ENCODE results near the gene CCDC186. TPM values are rescaled to one million over a fixed set of nuclear protein-coding genes. Genes with fewer than 3 reads are reported as not detected.

The CCDC186 gene
- total RNA-seq, 1 donor from 2014 or later, result 39.2 TPM

- Mint-ChIP-seq H3K4me3 (no peak overlapping the region), H3K4me1 (peaks cover 13% of the 10 kb centered on the region), H3K27me3 (ENCODE audit: low read depth) (peaks cover 45% of the 10 kb centered on the region), H3K9me3 (peaks cover 12% of the 10 kb centered on the region), H3K36me3 (no peaks in the 10 kb centered on the region), H3K27ac (no peak overlapping the region)
- no peak for DNase-seq (ENCODE audit: low spot score in 2 of 2, unreplicated experiment in 2 of 2)
- TF ChIP-seq, protein P1, sequence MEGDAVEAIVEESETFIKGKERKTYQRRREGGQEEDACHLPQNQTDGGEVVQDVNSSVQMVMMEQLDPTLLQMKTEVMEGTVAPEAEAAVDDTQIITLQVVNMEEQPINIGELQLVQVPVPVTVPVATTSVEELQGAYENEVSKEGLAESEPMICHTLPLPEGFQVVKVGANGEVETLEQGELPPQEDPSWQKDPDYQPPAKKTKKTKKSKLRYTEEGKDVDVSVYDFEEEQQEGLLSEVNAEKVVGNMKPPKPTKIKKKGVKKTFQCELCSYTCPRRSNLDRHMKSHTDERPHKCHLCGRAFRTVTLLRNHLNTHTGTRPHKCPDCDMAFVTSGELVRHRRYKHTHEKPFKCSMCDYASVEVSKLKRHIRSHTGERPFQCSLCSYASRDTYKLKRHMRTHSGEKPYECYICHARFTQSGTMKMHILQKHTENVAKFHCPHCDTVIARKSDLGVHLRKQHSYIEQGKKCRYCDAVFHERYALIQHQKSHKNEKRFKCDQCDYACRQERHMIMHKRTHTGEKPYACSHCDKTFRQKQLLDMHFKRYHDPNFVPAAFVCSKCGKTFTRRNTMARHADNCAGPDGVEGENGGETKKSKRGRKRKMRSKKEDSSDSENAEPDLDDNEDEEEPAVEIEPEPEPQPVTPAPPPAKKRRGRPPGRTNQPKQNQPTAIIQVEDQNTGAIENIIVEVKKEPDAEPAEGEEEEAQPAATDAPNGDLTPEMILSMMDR (IDR thresholded peaks at IDR 0.05; ENCODE audit: unreplicated experiment), result no peak
Observed at GRCh38 chr10:114096864-114097263, 77.1 kb downstream of the CCDC186 start.

- Mint-ChIP-seq H3K9me3 (peaks cover 12% of the 10 kb centered on the region), H3K4me1 (peaks cover 9% of the 10 kb centered on the region), H3K27ac (no peak overlapping the region), H3K27me3 (ENCODE audit: low read depth) (peaks cover 35% of the 10 kb centered on the region), H3K4me3 (no peak overlapping the region), H3K36me3 (no peaks in the 10 kb centered on the region)
- TF ChIP-seq, protein P1 (IDR thresholded peaks at IDR 0.05; ENCODE audit: unreplicated experiment), result no peak
- DNase-seq (ENCODE audit: low spot score in 2 of 2, unreplicated experiment in 2 of 2), result no peak
Observed at GRCh38 chr10:114095559-114096337, 78.3 kb downstream of the CCDC186 start.

GRCh38 chr10:114094795-114095194 is 79.2 kb downstream of the CCDC186 start:
- Mint-ChIP-seq H3K27me3 (ENCODE audit: low read depth) (peaks cover 25% of the 10 kb centered on the region), H3K27ac (no peak overlapping the region), H3K9me3 (peaks cover 12% of the 10 kb centered on the region), H3K4me3 (no peak overlapping the region), H3K36me3 (no peaks in the 10 kb centered on the region), H3K4me1 (no peaks in the 10 kb centered on the region)
- TF ChIP-seq, protein P1 (IDR thresholded peaks at IDR 0.05; ENCODE audit: unreplicated experiment), result no peak
- no peak for DNase-seq (ENCODE audit: low spot score in 2 of 2, unreplicated experiment in 2 of 2)

GRCh38 chr10:114087655-114088054 is 86.3 kb downstream of the CCDC186 start:
- Mint-ChIP-seq H3K27me3 (ENCODE audit: low read depth) (peaks cover 1% of the 10 kb centered on the region), H3K4me1 (no peaks in the 10 kb centered on the region), H3K4me3 (no peak overlapping the region), H3K27ac (no peak overlapping the region), H3K36me3 (no peaks in the 10 kb centered on the region), H3K9me3 (peaks cover 4% of the 10 kb centered on the region)
- TF ChIP-seq, protein P1 (IDR thresholded peaks at IDR 0.05; ENCODE audit: unreplicated experiment), result no peak
- no peak for DNase-seq (ENCODE audit: low spot score in 2 of 2, unreplicated experiment in 2 of 2)

DNA sequence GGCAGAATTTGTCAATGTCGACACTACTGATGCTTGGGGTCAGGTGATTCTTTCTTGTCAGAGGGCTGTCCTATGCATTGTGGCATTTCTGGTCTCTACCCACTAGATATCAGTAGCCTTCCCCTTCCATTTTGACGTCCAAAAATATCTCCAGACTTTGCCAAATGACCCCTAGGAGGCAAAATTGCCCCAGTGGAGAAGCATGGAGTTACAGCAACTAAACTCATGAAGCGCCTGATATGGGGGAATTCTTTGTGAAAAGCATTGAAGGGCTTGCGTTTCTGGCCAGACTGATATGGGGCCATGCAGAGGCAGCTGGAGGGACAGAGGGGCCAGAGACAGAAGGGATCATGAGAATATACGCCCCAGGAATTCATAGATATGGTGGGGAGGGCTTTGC is 86.7 kb downstream of the CCDC186 start:
- DNase-seq (ENCODE audit: low spot score in 2 of 2, unreplicated experiment in 2 of 2), result no peak
- H3K4me1 Mint-ChIP-seq, result no peaks in the 10 kb centered on the region
- TF ChIP-seq, protein P1 (IDR thresholded peaks at IDR 0.05; ENCODE audit: unreplicated experiment), result no peak
- H3K36me3 Mint-ChIP-seq, result no peaks in the 10 kb centered on the region
- H3K4me3 Mint-ChIP-seq, result no peak overlapping the region
- peaks cover 1% of the 10 kb centered on the region for H3K27me3 Mint-ChIP-seq (ENCODE audit: low read depth)
- H3K9me3 Mint-ChIP-seq, result peaks cover 4% of the 10 kb centered on the region
- H3K27ac Mint-ChIP-seq, result no peak overlapping the region

All from mesothelial cell of epicardium (in vitro differentiated cells).